Lower lobe of right lung (tissue), 2 donors: ENCODE measurements around the gene PRLH. TPM values are rescaled to one million over a fixed set of nuclear protein-coding genes. Genes with fewer than 3 reads are reported as not detected.

ENCODE experiments used
- ATAC-seq, 2 donors: fragments of 200-7000 bp; cut with Tn5 transposase; one replicate each; pipeline ENCODE4 v1.9.1; 2020 to 2022; ENCODE audit warnings: mild to moderate bottlenecking in 2 of 2, moderate library complexity in 2 of 2
- DNase-seq: peaks from one replicate; pipeline ENCODE4 v3.0.0-alpha.2; 2020
- H3K27ac ChIP-seq: fragments of 200-600 bp; one replicate; pipeline ENCODE4 v1.8.0; 2022
- H3K27me3 ChIP-seq: fragments of 200-600 bp; one replicate; pipeline ENCODE4 v1.8.0; 2022; ENCODE audit warnings: low read depth
- H3K36me3 ChIP-seq: fragments of 200-600 bp; one replicate; pipeline ENCODE4 v1.8.0; 2022; ENCODE audit warnings: mild to moderate bottlenecking
- H3K4me1 ChIP-seq: fragments of 200-600 bp; one replicate; pipeline ENCODE4 v1.8.0; 2022
- H3K4me3 ChIP-seq: fragments of 200-600 bp; one replicate; pipeline ENCODE4 v1.8.0; 2022; ENCODE audit warnings: mild to moderate bottlenecking
- H3K9me3 ChIP-seq: fragments of 200-600 bp; one replicate; pipeline ENCODE4 v1.8.0; 2022
- CTCF ChIP-seq: fragments of 200-600 bp; IDR thresholded peaks from one replicate; pipeline ENCODE4 v1.8.0; 2022; ENCODE audit warnings: antibody characterized with exemption, mild to moderate bottlenecking
- intact Hi-C: fragments of 100-400 bp; cut with DNase I; formaldehyde crosslinking; loops from one replicate; pipeline ENCODE4 v1.11.0; 2022
- total RNA-seq: library from RNA; stranded (reverse); fragmentation: NEBNext Ultra II Directional; extraction: Animal tissue kit (Norgen Biotek cat#: 25700); gene quantifications from one replicate; pipeline ENCODE4 v1.2.1, GENCODE V29; 2021
- donor health status: DM: no; HTN: yes; CAD: no; lungs with severe emphysema.

The PRLH gene
- total RNA-seq, 1 donor from 2014 or later, result not detected

GRCh38 chr2:237552908-237553307 lies 13.5 kb upstream of the PRLH start:
- Histone ChIP-seq H3K27ac (no peak overlapping the region), H3K27me3 (no peaks in the 10 kb centered on the region)
- no peak for DNase-seq

GRCh38 chr2:237553948-237554347 lies 12.4 kb upstream of the PRLH start:
- intact Hi-C loops, result no loop called here
- Histone ChIP-seq H3K4me3 (no peak overlapping the region), H3K4me1 (peaks cover 3% of the 10 kb centered on the region), H3K36me3 (peaks cover 73% of the 10 kb centered on the region), H3K9me3 (peaks cover 8% of the 10 kb centered on the region), H3K27ac (no peak overlapping the region), H3K27me3 (no peaks in the 10 kb centered on the region)
- no peak for ATAC-seq
- no peak for DNase-seq
- TF ChIP-seq CTCF, result no peak

More at GRCh38 chr2:237552908-237553307, 13.5 kb upstream of the PRLH start:
- Histone ChIP-seq H3K4me1 (peaks cover 8% of the 10 kb centered on the region), H3K4me3 (no peak overlapping the region), H3K9me3 (peaks cover 8% of the 10 kb centered on the region), H3K36me3 (peaks cover 81% of the 10 kb centered on the region)
- no peak for ATAC-seq
- intact Hi-C loops, result no loop called here
- no peak for TF ChIP-seq CTCF

GRCh38 chr2:237555560-237555959 lies 10.8 kb upstream of the PRLH start:
- Histone ChIP-seq H3K4me3 (no peak overlapping the region), H3K9me3 (peaks cover 8% of the 10 kb centered on the region), H3K27me3 (no peaks in the 10 kb centered on the region), H3K4me1 (peaks cover 12% of the 10 kb centered on the region), H3K36me3 (peaks cover 57% of the 10 kb centered on the region), H3K27ac (no peak overlapping the region)
- intact Hi-C loops, result no loop called here
- ATAC-seq, result no peak
- DNase-seq, result no peak
- TF ChIP-seq CTCF, result no peak

- Histone ChIP-seq H3K9me3 (peaks cover 8% of the 10 kb centered on the region), H3K27me3 (no peaks in the 10 kb centered on the region), H3K4me1 (peaks cover 12% of the 10 kb centered on the region), H3K4me3 (no peak overlapping the region), H3K27ac (no peak overlapping the region), H3K36me3 (peaks cover 43% of the 10 kb centered on the region)
- TF ChIP-seq CTCF, result no peak
- no peak for DNase-seq
- no peak for ATAC-seq
- intact Hi-C loops, result no loop called here
These were observed 9.4 kb upstream of the PRLH start for GRCh38 chr2:237556773-237557632.

GRCh38 chr2:237557633-237558015 lies 8.8 kb upstream of the PRLH start:
- TF ChIP-seq CTCF, result no peak
- Histone ChIP-seq H3K27ac (no peak overlapping the region), H3K27me3 (no peaks in the 10 kb centered on the region), H3K9me3 (peaks cover 8% of the 10 kb centered on the region), H3K36me3 (peaks cover 37% of the 10 kb centered on the region), H3K4me1 (peaks cover 12% of the 10 kb centered on the region), H3K4me3 (no peak overlapping the region)
- DNase-seq (no peak), ATAC-seq (no peak)
- intact Hi-C loops, result no loop called here
